T47D (cell line): ENCODE measurements around the gene WWTR1.

Source experiments
- DNase-seq, 2 experiments: peaks; one replicate each; pipeline versions ENCODE4 v3.0.0 to v3.0.0-alpha.2; 2011 to 2012; ENCODE audit warnings: low read depth in 1 of 2, low spot score in 1 of 2
- JUND ChIP-seq: IDR thresholded peaks from 2 replicates; pipeline ENCODE4 v1.6.1; 2012; ENCODE audit warnings: low read depth
- in situ Hi-C: cut with HindIII; loops from 2 replicates; pipeline ENCODE4 v1.10.0; 2016; ENCODE audit warnings: low sequenced_read_pairs, low pct_unique_long_range_greater_than_20kb

WWTR1 gene

DNA sequence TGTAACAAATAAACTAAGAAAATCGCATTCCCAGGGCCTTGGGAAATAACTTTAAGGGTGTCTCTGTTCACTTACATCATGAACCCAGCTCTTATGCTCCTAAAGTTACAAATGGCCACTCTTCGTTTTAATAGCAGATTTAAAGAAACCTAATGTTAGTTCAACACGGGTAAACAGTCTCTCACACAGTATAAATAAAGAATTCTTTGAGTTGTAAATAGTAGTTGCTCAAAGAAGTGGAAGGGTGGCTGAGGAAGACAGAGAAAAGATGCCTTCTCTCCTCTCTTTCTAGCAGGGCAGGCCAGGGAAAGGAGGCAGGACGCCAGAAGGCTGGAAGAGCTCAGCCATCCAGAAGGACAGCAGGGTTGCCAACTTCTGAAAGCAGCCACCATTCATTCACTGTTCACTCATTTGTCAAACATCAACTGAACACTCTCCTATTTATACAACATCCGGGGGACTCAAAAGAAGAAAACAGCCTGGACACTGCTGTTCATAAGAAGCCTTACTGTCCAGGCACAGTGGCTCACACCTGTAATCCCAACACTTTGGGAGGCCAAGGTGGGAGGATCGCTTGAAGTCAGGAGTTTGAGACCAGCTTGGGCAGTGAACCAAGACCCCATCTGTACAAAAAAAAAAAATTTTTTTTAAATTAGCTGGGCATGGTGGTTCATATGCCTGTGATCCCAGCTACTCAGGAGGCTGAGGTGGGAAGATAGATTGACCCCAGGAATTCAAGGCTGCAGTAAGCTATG is 47.3 kb downstream of the WWTR1 start:
- TF ChIP-seq JUND = no peak
- no peak for DNase-seq
- in situ Hi-C loops = no loop called here

DNA sequence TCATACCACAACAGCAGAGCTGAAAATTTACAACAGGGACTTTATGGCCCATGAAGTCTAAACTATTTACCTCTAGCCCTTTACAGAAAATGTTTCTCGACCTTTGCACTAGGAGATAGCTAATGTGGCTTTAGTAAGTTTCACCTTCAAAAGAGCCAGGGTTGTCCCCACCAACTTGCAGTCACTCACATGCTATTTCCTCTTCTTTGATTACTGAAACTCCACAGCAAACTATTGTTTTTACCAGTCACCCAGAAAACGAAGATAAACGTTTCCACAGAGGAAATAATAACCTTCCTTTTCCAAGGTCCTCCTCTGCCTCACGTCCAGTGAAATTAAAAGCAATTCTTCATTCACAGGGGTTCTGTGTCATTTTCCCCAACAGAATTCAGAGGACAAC is 48.2 kb downstream of the WWTR1 start:
- no peak for DNase-seq
- in situ Hi-C loops = no loop called here
- TF ChIP-seq JUND = no peak

DNA sequence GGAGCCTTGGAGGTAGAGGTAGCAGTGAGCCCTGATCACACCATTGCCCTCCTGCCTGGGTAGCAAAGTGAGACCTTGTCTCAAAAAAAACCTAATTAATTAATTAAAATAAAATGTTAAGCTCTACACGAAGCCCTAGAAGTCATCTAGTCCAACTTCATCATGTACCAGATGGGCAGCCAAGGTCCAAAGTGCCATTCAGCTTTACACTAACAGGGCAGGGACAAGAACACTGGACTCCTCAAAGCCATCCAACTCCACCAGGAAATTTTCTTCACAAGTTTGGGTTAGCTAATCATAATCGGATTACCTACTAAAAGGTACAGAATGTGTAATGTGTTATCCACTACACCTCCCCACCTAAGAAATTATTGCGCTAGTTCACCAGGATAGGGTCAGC is 48.8 kb downstream of the WWTR1 start:
- in situ Hi-C loops = no loop called here
- TF ChIP-seq JUND = no peak
- DNase-seq = no peak

DNA sequence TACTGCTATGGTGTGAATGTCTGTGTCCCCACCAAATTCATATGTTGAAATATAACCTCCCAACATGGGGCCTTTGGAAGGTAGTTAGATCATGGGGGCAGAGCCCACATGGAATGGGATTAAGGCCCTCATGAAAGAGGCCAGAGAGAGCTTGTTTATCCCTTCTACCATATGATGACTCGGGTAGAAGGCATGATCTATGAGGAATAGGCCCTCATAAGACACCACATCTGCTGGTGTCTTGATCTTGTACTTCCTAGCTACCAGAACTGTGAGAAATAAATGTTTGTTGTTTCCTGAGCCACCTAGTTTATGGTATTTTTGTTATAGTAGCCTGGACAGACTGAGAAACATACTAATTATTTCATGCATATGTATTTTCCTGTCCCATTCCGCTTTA is 51.9 kb downstream of the WWTR1 start:
- no peak for DNase-seq
- in situ Hi-C loops = no loop called here
- no peak for TF ChIP-seq JUND

DNA sequence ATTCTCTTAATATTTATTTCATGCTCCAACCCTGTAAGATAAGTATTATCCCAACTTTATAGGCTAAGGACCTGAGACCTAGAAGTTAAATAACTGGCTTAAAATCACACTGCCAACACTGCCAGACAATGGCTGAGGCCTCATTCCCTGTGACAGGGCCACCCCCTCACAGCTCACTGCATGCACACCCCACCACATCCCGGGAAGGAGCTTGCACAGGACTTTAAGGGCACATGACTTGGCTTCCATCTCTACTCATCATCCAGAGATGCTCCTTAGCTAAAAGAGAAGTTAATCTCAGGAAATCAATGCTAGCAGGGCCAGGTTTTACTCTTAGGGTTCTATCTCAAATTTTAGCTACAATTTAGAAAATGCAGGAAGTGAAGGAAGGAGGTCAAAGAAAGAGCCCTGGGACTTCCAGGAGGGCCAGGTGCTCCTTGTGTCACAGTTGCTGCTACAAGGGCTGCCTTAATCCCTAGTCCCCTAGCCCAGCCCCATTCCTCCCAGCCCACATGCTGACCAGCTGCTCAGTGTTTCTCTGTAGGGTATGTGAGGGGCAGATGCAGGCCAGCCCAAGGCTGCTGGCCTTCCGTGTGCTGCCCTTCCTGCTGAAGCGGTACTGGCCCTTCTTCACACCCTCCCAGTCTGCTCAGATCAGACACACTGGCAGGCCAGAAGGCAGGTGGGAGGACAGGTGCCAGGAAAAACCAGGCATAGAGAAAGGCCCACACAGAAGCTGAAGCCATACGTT is 53.5 kb downstream of the WWTR1 start:
- in situ Hi-C loops = no loop called here
- no peak for DNase-seq
- TF ChIP-seq JUND = no peak

DNA sequence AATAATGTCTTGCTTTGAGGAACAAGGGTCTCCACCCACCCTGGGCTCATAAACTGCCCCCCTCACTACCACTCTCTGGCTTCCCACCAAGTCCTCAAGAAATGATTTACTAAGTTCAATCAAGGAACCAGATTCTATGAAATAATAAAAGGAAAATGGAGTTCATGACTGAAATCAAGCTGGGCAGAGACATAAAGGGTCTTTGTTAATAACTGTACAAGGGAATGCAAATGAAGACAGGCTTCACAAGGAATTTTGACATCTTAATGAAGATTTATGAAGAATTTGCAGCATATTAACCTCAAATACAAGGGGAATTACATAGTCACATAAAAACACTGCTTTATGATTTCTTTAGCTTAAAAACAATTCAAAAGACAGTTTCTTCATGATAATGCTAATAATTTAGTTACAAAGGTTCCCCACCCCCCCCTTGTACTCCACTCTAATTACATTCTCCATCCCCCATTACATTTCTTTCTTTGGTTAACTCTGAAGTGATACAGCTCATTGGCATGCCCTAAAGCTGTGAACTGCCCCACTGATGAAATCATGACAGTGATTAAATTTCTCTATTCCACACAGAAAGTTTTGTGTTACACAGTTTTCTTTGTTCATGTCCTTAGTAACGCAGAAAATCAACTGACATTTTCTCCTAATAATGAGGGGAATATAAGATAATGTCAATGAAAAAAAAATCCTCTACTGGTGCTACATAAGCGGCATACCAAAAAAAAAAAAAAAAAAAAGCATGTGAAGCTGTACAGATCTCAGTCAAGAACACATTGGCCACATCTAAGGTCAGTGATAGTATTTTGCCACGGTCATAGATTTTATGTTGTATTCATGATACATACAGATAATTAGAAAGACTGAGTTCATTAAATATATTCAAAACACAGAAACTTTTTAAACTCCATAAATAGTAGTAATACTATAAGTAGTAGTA is 54.4 kb downstream of the WWTR1 start:
- TF ChIP-seq JUND = no peak
- in situ Hi-C loops = no loop called here
- DNase-seq = no peak

DNA sequence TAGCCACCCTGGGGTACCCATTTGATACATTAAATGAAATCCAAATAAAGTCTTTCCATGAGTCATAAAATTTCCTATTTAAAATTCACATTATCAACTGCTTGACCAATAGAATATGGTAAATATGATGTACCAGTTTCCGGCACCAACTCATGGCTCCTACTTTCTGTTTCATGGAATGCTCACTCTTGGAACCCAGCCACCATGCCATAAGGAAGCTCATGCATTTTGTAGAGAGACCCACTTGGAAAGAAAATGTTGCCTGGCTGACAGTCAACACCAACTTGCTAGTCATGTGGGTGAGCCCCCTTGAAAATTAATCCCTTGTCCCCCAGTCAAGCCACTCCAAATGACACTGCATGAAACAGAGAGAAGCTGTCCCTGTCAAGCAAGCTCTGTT is 57.2 kb downstream of the WWTR1 start:
- in situ Hi-C loops = no loop called here
- TF ChIP-seq JUND = no peak
- no peak for DNase-seq

DNA sequence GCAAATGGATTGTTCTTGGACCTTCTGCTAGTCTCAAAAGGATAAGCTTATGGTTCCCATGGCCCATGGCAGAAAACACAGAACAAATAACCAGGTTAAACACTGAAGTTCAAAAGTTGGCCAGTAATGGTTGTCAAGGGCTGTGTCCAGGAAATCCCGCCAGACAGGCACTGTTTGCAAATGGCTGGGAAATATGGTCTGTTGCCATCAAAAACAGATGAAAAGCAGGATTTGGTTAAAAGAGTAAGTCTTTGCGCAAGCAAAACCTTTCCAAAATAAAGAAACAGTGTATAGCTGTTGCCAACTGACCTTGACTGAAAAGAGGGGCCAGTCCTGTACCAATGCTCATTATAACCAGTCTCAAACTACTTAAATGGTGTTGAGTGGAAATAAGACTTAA is 58.6 kb downstream of the WWTR1 start:
- peak in 1 of 2 experiments; percentile 30 for DNase-seq
- TF ChIP-seq JUND = no peak
- in situ Hi-C loops = no loop called here

DNA sequence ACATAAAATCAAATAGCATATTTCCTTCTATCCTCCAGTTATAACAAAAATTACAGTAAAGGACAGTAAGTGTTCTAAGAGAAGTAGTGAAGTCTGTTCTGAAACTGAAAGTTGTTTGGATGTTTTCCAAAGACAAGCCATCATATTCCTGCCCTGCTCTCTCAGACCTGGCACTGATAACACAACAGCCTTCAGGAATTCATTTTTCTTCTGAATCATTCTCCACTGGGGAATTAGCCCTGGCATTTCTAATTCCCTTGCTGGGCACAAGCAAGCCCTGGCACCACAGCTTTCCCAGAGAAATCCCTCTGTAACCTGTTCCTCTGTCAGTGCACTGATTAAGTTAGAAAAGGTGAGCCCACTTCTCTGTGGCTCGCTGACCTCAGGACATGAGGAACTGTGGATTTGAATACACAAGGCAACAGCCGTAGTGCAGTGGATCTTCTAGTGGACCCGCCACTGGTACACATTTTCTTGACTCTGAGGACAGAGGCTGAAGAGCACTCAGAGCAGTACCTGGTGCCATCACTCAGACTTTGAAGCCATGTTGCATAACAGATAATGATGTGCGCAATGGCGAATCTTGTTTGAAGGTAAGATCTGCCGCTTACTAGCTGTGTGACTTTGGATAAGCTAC is 61.6 kb downstream of the WWTR1 start:
- no peak for TF ChIP-seq JUND
- in situ Hi-C loops = no loop called here
- DNase-seq = no peak

DNA sequence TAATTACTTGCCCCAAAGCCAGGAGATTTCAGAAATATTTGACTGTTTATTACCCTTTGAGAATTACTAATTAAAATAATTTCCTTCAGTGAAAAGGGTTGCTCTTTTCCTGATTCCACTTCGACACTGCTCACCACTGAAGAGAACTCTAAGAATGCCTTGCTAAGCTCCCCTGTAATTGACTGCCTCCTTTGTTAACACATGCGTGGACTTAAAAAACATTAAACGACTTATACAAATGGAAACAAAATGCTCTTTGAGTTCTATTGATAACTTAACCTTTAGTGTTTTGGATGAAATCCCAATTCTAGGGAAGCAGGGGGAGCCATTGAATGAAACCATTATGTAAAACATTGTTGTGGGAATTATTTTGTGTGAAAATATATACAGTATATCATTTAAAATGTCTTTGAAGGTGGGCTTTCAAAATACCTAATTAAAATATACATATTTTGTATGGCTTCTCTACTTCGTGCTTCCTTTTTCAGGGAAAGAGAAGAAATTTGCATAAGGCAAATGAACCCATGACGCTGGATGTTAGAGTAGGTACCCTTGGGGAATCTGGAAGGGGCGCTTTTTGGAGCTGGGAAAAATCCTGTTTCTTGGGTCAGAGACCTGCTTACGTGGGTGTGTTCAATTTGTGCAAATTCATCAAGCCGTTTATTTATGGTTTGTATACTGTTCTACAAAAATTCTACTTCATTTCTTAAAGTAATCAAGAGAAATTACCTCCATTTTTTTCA is 64.2 kb downstream of the WWTR1 start:
- DNase-seq = no peak
- no peak for TF ChIP-seq JUND
- in situ Hi-C loops = no loop called here

DNA sequence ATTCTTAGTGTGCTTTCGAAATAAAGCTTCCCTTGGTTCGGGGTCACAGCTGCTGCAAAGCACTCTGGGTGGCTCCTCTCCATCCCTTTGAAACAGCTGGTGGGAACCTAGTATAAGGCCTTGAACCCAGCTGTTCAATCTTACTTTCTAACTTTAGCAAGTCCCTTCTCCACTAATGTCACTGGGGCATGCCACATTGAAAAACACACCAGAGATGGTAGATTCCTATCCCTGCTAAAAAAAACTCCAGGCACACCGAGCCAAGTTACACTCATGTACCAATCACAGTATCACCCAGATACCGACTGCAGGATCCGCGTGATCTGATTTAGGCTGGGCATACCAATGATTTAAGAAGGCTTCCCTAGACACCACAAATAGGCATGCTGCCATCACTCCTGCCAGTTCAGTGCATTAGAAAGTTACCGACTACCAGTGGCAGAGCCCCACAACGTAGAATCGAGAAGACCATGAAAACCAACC is 65.0 kb downstream of the WWTR1 start:
- no peak for DNase-seq
- in situ Hi-C loops = no loop called here

More for the DNA sequence above, 65.0 kb downstream of the WWTR1 start:
- TF ChIP-seq JUND = no peak
